Omental fat pad (tissue), 4 donors: ENCODE data around the gene TUFM. TPM values are rescaled to one million over a fixed set of nuclear protein-coding genes. Genes with fewer than 3 reads are reported as not detected.

Experiments
- ATAC-seq: fragments of 150-250 bp; one replicate; pipeline ENCODE4 v1.9.1; 2016; ENCODE audit warnings: mild to moderate bottlenecking, moderate library complexity; ENCODE audit not compliant: low FRiP score
- DNase-seq: peaks from one replicate; pipeline ENCODE4 v3.0.0-alpha.2; 2019; ENCODE audit warnings: low spot score
- total RNA-seq, 4 donors: library from RNA; depleted of rRNA; stranded (reverse); fragments of >200 nt; gene quantifications; one replicate each; pipeline ENCODE4 v1.1.0, GENCODE V29; 2016
- TF ChIP-seq, protein P1 (sequence below), 3 donors: fragments of 450-650 bp; IDR thresholded peaks; one replicate each; pipeline ENCODE4 v1.5.1; 2016 to 2017; ENCODE audit warnings: antibody characterized with exemption in 3 of 3, mild to moderate bottlenecking in 3 of 3, moderate library complexity in 2 of 3

The TUFM gene
- total RNA-seq, 4 donors from 2014 or later: 93.2 to 133 (median 103) TPM

DNA sequence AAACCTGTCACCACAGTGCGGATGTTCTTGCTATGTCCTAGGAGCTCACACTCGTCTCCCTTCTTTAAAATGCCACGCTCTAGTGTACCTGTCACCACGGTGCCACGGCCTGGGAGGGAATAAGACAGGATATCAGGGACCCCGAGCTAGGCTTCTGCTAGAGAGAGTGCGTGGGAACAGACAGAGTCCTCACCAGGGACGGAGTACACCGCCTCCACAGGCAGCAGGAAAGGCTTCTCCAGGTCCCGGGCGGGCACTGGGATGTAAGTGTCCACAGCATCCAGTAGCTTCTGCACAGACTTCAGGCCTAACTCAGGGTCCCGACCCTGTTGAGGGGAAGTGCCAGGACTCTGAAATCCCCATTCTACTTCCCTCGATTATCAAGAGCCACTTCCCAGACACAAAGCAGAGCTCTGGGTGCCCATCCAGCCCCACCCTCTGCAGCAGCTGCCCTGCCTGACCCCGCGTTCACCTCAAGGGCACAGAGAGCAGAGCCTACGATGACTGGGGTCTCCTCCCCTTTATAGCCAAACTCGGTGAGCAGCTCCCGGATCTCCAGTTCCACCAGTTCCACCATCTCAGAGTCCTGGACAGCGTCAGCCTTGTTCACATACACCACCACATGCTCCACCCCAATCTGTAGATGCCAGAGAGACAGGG is 1.8 kb downstream of the TUFM start:
- DNase-seq (no peak), ATAC-seq (no peak)
- TF ChIP-seq, protein P1, sequence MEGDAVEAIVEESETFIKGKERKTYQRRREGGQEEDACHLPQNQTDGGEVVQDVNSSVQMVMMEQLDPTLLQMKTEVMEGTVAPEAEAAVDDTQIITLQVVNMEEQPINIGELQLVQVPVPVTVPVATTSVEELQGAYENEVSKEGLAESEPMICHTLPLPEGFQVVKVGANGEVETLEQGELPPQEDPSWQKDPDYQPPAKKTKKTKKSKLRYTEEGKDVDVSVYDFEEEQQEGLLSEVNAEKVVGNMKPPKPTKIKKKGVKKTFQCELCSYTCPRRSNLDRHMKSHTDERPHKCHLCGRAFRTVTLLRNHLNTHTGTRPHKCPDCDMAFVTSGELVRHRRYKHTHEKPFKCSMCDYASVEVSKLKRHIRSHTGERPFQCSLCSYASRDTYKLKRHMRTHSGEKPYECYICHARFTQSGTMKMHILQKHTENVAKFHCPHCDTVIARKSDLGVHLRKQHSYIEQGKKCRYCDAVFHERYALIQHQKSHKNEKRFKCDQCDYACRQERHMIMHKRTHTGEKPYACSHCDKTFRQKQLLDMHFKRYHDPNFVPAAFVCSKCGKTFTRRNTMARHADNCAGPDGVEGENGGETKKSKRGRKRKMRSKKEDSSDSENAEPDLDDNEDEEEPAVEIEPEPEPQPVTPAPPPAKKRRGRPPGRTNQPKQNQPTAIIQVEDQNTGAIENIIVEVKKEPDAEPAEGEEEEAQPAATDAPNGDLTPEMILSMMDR (IDR thresholded peaks at IDR 0.05): no peak

DNA sequence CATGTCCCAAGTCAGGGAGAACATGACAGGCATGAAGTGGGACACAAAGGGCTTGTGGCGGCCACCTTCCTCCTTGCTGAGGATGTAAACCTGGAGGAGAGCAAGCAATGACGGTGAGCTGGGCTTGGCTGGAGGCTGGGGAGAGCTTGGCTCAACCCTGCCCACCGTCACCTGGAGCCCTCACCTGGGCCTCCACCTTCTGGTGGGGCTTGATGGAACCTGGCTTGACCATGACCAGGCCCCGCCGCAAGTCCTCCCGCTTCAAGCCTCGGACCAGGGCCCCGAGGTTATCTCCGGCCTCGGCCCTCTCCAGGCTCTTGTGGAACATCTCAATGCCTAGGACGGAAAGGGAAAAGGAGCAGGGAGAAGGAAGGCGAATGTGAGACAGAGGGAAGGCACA is 2.4 kb downstream of the TUFM start:
- ATAC-seq (no peak), DNase-seq (no peak)
- TF ChIP-seq, protein P1 (IDR thresholded peaks at IDR 0.05): no peak

DNA sequence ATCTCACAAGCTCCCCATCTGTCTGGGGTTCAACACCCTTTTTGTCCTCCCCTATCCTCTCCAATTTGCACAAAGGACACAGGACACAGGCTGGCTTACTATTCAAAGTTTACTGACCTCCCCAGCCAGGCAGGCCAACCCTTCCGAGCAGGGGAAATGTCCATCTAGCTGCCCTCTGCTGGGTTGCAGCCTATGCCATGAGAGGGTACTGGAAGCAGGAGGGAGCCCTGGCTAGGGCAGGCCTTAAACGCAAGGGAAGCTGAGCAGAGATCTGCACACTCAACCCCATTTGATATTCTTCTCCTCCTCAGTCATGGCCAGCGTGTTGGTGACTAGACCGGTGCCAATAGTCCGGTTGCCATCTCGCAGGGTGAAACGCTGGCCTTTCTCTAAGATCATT is 3.5 kb downstream of the TUFM start:
- TF ChIP-seq, protein P1 (IDR thresholded peaks at IDR 0.05): no peak

DNA sequence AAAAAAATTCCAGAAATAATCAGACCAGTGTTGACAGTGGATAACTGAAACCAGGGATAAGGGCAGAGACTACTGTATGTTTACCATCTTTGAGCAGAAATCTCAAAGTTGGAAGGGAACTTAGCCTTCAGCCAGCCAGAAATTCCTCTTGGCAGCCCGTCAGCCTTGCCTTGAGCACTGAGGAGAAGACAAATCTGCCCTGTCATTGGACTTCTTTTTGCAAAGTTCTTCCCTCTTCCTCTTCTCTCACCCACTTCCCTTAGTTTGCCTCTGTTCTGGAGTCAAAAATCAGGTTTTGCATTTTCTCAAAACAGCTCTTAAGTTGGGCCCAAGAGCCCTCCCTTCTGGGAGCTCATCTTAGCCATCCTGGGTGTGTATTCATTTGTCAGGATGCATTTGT is 6.2 kb downstream of the TUFM start:
- no peak for ATAC-seq
- DNase-seq: no peak
- TF ChIP-seq, protein P1 (IDR thresholded peaks at IDR 0.05): no peak

More for the DNA sequence above, 3.5 kb downstream of the TUFM start:
- DNase-seq: no peak
- no peak for ATAC-seq

DNA sequence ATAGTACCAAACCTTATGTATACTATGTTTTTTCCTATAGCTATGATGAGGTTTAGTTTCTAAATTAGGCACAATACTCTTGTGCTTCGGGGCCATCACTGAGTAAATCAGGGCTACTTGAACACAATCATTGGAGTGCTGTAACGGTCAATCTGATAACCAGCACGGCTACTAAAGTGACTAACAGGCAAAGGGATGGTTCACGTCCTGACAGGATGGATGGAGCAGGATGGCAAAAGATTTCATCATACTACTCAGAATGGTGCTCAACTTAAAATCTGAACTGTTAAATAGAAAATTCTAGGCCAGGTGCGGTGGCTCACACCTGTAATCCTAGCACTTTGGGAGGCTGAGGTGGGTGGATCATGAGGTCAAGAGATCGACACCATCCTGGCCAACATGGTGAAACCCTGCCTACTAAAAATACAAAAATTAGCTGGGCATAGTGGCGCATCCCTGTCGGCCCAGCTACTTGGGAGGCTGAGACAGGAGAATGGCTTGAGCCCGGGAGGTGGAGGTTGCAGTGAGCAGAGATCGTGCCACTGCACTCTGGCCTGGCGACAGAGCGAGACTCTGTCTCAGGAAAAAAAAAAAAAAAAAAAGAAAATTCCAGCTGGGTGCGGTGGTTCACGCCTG is 7.0 kb downstream of the TUFM start:
- TF ChIP-seq, protein P1 (IDR thresholded peaks at IDR 0.05): no peak
- DNase-seq (no peak), ATAC-seq (no peak)

DNA sequence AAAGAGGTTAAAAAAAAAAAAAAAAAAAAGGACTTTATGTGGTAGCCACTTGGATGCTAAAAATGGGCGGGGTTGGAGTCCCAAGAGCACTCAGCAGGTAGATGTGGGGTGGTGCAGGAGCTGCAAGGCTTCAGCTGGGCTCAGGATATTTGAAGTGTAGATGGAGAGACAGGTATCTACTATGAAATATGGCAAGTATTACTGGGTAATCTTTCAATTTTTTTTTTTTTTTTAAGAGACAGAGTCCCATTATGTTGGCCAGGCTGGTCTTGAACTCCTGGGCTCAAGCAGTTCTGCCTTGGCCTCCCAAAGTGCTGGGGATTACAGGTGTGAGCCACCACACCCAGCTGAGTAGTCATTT is 7.6 kb downstream of the TUFM start:
- ATAC-seq (no peak), DNase-seq (no peak)
- TF ChIP-seq, protein P1 (IDR thresholded peaks at IDR 0.05): no peak
